ENCODE measurements around the gene GNB1. TPM values are rescaled to one million over a fixed set of nuclear protein-coding genes. Genes with fewer than 3 reads are reported as not detected.
A peak's percentile ranks its signal among the peaks of the same experiment; 100 is the strongest.
"Not testable (repeated sequence)": the region's sequence is repeated elsewhere in the genome, so short reads cannot be mapped to it uniquely, and the experiment has no call there.

GNB1 gene
- total RNA-seq, 1 donor from 2014 or later: 158 TPM

DNA sequence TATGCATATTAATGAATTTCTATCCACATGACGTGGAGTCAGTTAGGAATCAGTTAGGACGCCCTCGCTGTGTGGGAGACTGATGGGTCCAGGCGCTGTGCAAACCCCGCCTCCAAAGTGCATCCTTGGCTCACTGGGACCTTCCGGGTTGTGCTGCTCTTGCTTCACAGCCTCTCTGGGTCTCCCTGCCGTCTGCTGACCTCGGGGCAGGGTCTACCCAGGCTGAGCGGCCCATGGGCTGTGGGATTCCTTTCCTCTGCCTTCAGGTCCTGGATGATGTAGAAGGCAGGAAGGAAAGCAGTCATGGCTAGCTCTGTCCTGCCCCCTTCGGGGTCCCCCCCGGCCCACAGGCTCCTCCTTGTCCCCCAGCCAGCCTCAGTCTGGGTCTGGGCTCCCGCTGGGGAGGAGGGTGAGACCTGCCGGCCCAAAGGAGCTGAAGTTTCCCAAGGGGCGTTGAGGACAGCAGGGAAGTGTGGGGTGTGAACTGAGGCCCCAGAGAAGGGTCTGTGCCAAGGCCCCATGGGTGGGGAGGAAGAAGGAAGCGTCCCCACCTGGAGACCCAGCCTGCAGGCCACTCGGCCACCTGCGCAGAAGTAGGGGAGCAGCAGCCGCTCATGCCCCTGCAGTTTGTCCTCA lies 142.1 kb downstream of the GNB1 start:
- no peaks in the 10 kb centered on the region for H3K27me3 ChIP-seq (ENCODE audit: low read depth)
- H3K27ac ChIP-seq (replicated peaks): no peak overlapping the region
- no peak overlapping the region for H3K4me3 ChIP-seq
- intact Hi-C loops (cut with micrococcal nuclease): no loop called here
- TF ChIP-seq, protein P1, sequence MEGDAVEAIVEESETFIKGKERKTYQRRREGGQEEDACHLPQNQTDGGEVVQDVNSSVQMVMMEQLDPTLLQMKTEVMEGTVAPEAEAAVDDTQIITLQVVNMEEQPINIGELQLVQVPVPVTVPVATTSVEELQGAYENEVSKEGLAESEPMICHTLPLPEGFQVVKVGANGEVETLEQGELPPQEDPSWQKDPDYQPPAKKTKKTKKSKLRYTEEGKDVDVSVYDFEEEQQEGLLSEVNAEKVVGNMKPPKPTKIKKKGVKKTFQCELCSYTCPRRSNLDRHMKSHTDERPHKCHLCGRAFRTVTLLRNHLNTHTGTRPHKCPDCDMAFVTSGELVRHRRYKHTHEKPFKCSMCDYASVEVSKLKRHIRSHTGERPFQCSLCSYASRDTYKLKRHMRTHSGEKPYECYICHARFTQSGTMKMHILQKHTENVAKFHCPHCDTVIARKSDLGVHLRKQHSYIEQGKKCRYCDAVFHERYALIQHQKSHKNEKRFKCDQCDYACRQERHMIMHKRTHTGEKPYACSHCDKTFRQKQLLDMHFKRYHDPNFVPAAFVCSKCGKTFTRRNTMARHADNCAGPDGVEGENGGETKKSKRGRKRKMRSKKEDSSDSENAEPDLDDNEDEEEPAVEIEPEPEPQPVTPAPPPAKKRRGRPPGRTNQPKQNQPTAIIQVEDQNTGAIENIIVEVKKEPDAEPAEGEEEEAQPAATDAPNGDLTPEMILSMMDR (IDR thresholded peaks at IDR 0.05; ENCODE audit: borderline replicate concordance): no peak
- no peaks in the 10 kb centered on the region for H3K9me3 ChIP-seq (replicated peaks)
- no peak for DNase-seq
- peaks cover 18% of the 10 kb centered on the region for H3K36me3 ChIP-seq
- H3K4me1 ChIP-seq: no peaks in the 10 kb centered on the region

DNA sequence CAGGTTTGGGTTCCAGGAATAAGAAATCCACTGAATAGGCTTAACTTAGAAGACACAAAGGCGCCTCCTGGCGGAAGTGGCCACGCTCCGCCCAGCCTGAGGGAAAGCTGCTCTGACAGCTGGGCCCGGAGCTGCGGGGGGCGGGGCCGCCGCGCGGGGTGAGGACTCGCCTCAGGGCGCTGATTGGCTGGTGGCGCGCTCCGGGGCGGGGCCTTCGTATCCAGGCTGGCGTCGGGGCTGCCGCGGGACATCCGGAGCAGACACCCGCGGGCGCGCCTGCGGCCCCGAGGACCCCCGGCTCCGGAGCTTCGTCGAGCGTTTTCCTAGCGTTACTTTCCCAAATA lies 144.3 kb downstream of the GNB1 start:
- H3K4me1 ChIP-seq; H3K9me3 ChIP-seq (replicated peaks); H3K36me3 ChIP-seq; DNase-seq; H3K27me3 ChIP-seq (ENCODE audit: low read depth); intact Hi-C loops (cut with micrococcal nuclease): not testable (repeated sequence)
- peak overlapping the region; percentile 96 for H3K27ac ChIP-seq (replicated peaks)
- H3K4me3 ChIP-seq: peak overlapping the region; percentile 69

DNA sequence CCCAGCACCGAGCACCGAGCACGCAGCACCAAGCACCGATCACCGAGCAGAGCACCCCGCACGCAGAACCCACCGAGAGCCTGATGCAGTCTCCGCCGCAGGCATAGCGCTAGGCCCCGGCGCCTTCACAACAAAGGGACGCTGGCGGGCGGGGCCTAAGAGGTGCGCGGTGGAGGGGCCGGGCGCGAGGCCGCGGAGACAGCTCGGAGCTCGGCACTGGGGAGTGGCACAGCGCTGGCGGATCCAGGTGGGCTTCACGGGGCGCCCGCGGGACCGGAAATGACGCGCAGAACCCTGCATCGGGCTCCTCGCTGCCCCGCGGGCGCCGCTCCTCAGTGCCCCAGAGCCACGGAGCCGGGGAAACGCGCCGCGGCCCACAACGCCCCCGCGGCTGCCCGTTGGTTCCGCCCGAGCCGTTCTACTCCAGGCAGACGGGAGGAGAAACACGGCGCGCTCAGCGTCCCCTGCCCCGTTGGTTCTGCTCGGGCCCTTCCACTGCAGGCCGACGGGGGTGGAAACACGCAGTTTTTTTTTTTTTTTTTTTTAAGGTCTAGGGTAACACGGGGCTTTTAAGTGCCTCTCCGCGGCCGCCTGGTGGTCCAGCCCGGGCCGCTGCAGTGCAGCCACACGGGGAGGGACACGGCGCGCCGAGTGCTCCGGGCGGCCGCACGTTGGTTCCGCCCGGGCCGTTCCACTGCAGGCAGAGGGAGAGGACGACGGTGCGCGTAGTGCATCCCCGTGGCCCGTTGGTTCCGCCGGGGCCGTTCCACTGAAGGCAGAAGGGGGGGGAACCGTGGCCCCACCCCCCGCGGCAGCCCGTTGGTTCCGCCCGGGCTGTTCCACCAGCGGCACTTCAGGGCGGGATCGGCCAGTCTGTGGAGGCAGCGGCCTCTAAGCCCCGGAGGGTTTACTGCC lies 145.0 kb downstream of the GNB1 start:
- DNase-seq: peak; percentile 90
- H3K36me3 ChIP-seq; H3K4me1 ChIP-seq; intact Hi-C loops (cut with micrococcal nuclease); H3K27me3 ChIP-seq (ENCODE audit: low read depth); H3K9me3 ChIP-seq (replicated peaks): not testable (repeated sequence)
- H3K27ac ChIP-seq (replicated peaks): peak overlapping the region; percentile 96
- H3K4me3 ChIP-seq: peak overlapping the region; percentile 69

DNA sequence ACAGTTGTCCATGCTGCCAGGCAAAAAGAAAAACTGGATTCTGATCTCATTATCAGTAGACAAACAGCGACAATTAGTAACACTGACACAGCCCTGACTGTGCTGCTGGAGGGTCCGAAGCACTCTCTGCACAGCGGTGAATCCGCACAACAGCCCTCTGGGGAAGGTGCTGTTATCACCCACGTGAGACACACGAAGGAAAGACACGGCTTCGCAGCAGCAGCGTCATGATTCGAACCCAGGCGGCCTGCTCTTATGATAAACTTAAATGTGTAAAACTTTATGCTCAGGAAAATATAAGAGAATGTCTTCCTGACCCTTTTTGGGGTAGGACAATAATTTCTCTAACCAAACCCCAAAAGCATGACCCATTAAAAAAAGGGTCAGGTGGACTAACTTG lies 148.4 kb downstream of the GNB1 start:
- H3K4me1 ChIP-seq; intact Hi-C loops (cut with micrococcal nuclease); H3K9me3 ChIP-seq (replicated peaks); H3K27ac ChIP-seq (replicated peaks); H3K27me3 ChIP-seq (ENCODE audit: low read depth); H3K36me3 ChIP-seq; DNase-seq; H3K4me3 ChIP-seq: not testable (repeated sequence)

DNA sequence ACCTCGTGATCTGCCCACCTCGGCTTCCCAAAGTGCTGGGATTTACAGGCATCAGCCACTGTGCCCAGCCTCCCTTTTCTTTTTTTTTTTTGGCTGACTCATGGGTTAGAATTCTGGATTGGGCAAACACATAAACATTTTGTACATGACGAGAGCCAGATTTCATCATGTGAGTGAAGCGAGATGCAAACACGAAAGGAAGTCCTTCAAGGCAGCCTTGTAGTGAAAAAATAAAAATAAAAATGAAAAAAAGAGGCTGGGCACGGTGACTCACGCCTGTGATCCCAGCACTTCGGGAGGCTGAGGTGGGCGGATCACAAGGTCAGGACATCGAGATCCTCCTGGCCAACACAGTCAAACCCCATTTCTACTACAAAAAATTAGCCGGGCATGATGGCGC lies 149.9 kb downstream of the GNB1 start:
- H3K4me3 ChIP-seq; H3K27me3 ChIP-seq (ENCODE audit: low read depth); H3K4me1 ChIP-seq; H3K9me3 ChIP-seq (replicated peaks); DNase-seq; H3K36me3 ChIP-seq; intact Hi-C loops (cut with micrococcal nuclease); H3K27ac ChIP-seq (replicated peaks): not testable (repeated sequence)

DNA sequence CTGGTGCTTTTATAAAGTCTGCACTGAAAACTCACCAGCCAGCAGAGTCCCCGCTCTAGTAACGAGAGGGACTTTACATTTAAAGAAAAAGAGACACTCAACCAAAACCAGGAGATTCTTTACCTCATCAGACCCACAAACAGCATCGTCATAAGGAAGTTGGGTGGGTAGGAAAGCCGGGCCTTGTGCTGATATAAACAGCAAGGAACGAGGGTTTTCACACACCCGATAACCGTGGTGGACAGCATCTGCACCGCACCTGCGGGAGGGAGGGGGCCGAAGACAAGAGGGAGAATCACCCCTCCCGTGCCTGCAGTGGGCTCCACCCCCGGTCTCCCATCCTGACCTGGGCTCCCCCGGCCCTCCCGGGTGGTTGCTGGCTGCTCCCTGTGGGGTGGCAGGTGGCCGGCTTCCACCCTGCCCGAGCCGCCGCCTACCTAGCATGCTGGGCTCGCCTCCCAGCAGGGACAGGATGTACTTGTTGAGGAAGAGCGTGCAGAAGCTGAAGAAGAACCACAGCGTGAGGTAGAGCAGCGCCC lies 152.0 kb downstream of the GNB1 start:
- H3K9me3 ChIP-seq (replicated peaks); DNase-seq; H3K27ac ChIP-seq (replicated peaks); H3K4me1 ChIP-seq; H3K4me3 ChIP-seq; H3K36me3 ChIP-seq; H3K27me3 ChIP-seq (ENCODE audit: low read depth); intact Hi-C loops (cut with micrococcal nuclease): not testable (repeated sequence)

DNA sequence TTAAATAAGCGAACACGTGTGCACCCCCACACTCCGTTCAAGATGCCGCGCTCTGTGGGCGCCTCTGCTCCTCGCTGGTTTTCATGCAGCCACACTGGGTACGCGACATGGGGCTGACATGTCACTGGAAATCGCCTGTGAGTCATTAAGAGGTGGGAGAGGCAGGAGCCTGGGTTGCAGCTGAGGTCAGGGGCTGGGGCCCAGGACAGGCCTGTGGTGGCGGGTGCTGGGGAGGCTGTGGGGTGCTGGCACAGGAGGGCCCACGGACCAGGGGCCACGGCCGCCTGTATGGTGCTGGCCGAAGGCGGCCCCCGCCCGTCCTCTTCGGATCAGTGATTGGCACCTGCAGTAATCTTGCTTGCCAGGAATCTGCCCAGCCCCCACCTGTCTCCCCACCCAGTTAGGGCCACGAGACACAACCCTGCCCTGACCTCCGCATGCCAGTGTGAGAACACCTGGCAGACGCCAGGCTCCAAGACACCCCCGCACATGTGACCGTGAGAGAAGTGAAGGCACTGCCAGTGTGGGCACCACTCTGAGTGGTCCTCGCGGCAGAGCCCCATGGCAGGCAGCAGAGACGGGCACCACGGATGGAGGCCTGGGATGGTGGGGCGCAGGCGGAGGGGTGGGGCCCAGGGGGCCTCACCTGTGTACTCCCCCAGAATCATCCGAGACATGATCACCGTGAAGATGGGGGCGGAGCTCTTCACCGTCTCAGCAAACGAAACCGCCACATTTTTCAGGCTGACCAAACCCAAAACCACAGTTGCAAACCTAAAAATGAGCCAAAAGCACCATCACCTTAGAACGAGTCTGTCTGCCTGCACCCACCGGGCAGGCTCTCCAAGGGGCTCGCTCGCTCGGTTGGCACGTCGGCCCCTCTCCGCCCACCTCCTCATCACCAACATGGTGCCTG lies 153.0 kb downstream of the GNB1 start:
- H3K4me3 ChIP-seq; DNase-seq; H3K4me1 ChIP-seq; H3K9me3 ChIP-seq (replicated peaks); intact Hi-C loops (cut with micrococcal nuclease); H3K27me3 ChIP-seq (ENCODE audit: low read depth); H3K27ac ChIP-seq (replicated peaks): not testable (repeated sequence)
- H3K36me3 ChIP-seq: peaks cover 18% of the 10 kb centered on the region

Other genes with a start within 250 kb of the GNB1 start
- gene CDK11B, start 232.1 kb downstream of the GNB1 start, total RNA-seq: 24.3 TPM
- 20.2 TPM for gene SLC35E2B, start 198.3 kb downstream of the GNB1 start, total RNA-seq
- gene CDK11A, start 166.7 kb downstream of the GNB1 start, total RNA-seq: 21.7 TPM
- gene NADK, start 112.6 kb downstream of the GNB1 start, total RNA-seq: 25.3 TPM
- gene CALML6, start 24.2 kb upstream of the GNB1 start, total RNA-seq: not detected
- gene TMEM52, start 28.2 kb upstream of the GNB1 start, total RNA-seq: 0.47 TPM
- gene CFAP74, start 112.7 kb upstream of the GNB1 start, total RNA-seq: not detected
- 0.41 TPM for gene GABRD, start 128.3 kb upstream of the GNB1 start, total RNA-seq
- 19.1 TPM for gene PRKCZ, start 159.3 kb upstream of the GNB1 start, total RNA-seq

Data from left ventricle myocardium inferior (tissue), 1 donor.